Suprapubic skin (tissue), 4 donors: Measurements from ENCODE around the gene FADD. TPM values are rescaled to one million over a fixed set of nuclear protein-coding genes. Genes with fewer than 3 reads are reported as not detected.

ENCODE experiments used
- DNase-seq, 2 donors: peaks; one replicate each; pipeline ENCODE4 v3.0.0-alpha.2; 2019; ENCODE audit warnings: low spot score in 2 of 2
- H3K27ac ChIP-seq: fragments of 200-600 bp; sonication (generic); one replicate; pipeline ENCODE4 v1.5.1; 2019
- H3K27me3 ChIP-seq: fragments of 200-600 bp; sonication (generic); one replicate; pipeline ENCODE4 v1.5.1; 2019
- H3K36me3 ChIP-seq: fragments of 200-600 bp; sonication (generic); one replicate; pipeline ENCODE4 v1.5.1; 2019
- H3K4me1 ChIP-seq: fragments of 200-600 bp; sonication (generic); one replicate; pipeline ENCODE4 v1.5.1; 2019
- H3K4me3 ChIP-seq: fragments of 200-600 bp; sonication (generic); one replicate; pipeline ENCODE4 v1.5.1; 2019; ENCODE audit warnings: mild to moderate bottlenecking
- H3K9me3 ChIP-seq: fragments of 200-600 bp; sonication (generic); one replicate; pipeline ENCODE4 v1.5.1; 2019
- CTCF ChIP-seq, 2 donors: fragments of 200-600 bp in 1 of 2; fragments of 450-650 bp in 1 of 2; sonication (generic) in 1 of 2; IDR thresholded peaks; one replicate each; pipeline ENCODE4 v1.5.1; 2016 to 2019; ENCODE audit warnings: antibody characterized with exemption in 2 of 2, mild to moderate bottlenecking in 1 of 2, moderate library complexity in 1 of 2
- EP300 ChIP-seq: sonication (generic); formaldehyde crosslinking; IDR thresholded peaks from one replicate; pipeline ENCODE4 v1.6.1; 2017; ENCODE audit warnings: antibody characterized with exemption
- POLR2A ChIP-seq, 2 donors: fragments of 450-650 bp; IDR thresholded peaks; one replicate each; pipeline ENCODE4 v1.6.1; 2017; ENCODE audit warnings: antibody characterized with exemption in 2 of 2, mild to moderate bottlenecking in 2 of 2, moderate library complexity in 2 of 2
- POLR2AphosphoS5 ChIP-seq, 3 donors: sonication (generic); formaldehyde crosslinking; IDR thresholded peaks; one replicate each; pipeline ENCODE4 v1.6.1; 2017; ENCODE audit warnings: antibody characterized with exemption in 3 of 3
- WGBS: methylation state at CpG from one replicate; pipeline ENCODE4 v1.1.5; 2018; 5-methylcytosine and 5-hydroxymethylcytosine counted together
- total RNA-seq, 4 donors: library from RNA; depleted of rRNA; stranded (reverse); fragments of >200 nt; gene quantifications; one replicate each; pipeline ENCODE4 v1.1.0, GENCODE V29; 2016

The FADD gene
- total RNA-seq, 4 donors from 2014 or later, result 12.3 to 29.3 (median 18.1) TPM

GRCh38 chr11:70182266-70182665 lies 20.8 kb upstream of the FADD start:
- no peak overlapping the region for H3K27ac ChIP-seq
- no peaks in the 10 kb centered on the region for H3K27me3 ChIP-seq
- no peaks in the 10 kb centered on the region for H3K36me3 ChIP-seq
- no peak overlapping the region for H3K4me3 ChIP-seq
- 92% methylated on average over 18 of the region's 18 CpGs for WGBS
- TF ChIP-seq POLR2A (IDR thresholded peaks at IDR 0.05), result no peak
- no peak for DNase-seq
- H3K9me3 ChIP-seq, result no peaks in the 10 kb centered on the region
- peaks cover 14% of the 10 kb centered on the region for H3K4me1 ChIP-seq

- TF ChIP-seq EP300 (no peak), POLR2AphosphoS5 (IDR thresholded peaks at IDR 0.05) (no peak), POLR2A (IDR thresholded peaks at IDR 0.05) (no peak), CTCF (IDR thresholded peaks at IDR 0.05) (no peak)
- no peak overlapping the region for H3K27ac ChIP-seq
- no peaks in the 10 kb centered on the region for H3K27me3 ChIP-seq
- DNase-seq, result no peak
- no peak overlapping the region for H3K4me3 ChIP-seq
- no peaks in the 10 kb centered on the region for H3K36me3 ChIP-seq
- peaks cover 14% of the 10 kb centered on the region for H3K4me1 ChIP-seq
- H3K9me3 ChIP-seq, result no peaks in the 10 kb centered on the region
- 80% methylated on average over 1 of the region's 1 CpG for WGBS
These were observed 20.1 kb upstream of the FADD start for GRCh38 chr11:70183032-70183431.

GRCh38 chr11:70183483-70184176 lies 19.5 kb upstream of the FADD start:
- Histone ChIP-seq H3K27me3 (no peaks in the 10 kb centered on the region), H3K27ac (no peak overlapping the region), H3K4me3 (no peak overlapping the region), H3K9me3 (no peaks in the 10 kb centered on the region), H3K4me1 (peaks cover 14% of the 10 kb centered on the region), H3K36me3 (no peaks in the 10 kb centered on the region)
- TF ChIP-seq POLR2A (IDR thresholded peaks at IDR 0.05), result no peak
- TF ChIP-seq CTCF (IDR thresholded peaks at IDR 0.05), result no peak
- TF ChIP-seq POLR2AphosphoS5 (IDR thresholded peaks at IDR 0.05), result no peak
- no peak for TF ChIP-seq EP300
- WGBS, result 76% methylated on average over 8 of the region's 11 CpGs
- no peak for DNase-seq

- H3K4me3 ChIP-seq, result no peak overlapping the region
- H3K36me3 ChIP-seq, result no peaks in the 10 kb centered on the region
- no peaks in the 10 kb centered on the region for H3K9me3 ChIP-seq
- DNase-seq, result no peak
- H3K4me1 ChIP-seq, result peaks cover 14% of the 10 kb centered on the region
- WGBS, result 39% methylated on average over 9 of the region's 9 CpGs
- H3K27me3 ChIP-seq, result no peaks in the 10 kb centered on the region
- TF ChIP-seq POLR2A (IDR thresholded peaks at IDR 0.05), result no peak
- TF ChIP-seq CTCF (IDR thresholded peaks at IDR 0.05), result no peak
- TF ChIP-seq EP300, result no peak
- no peak for TF ChIP-seq POLR2AphosphoS5 (IDR thresholded peaks at IDR 0.05)
- H3K27ac ChIP-seq, result no peak overlapping the region
These were observed 18.7 kb upstream of the FADD start for GRCh38 chr11:70184396-70184795.

- H3K36me3 ChIP-seq, result no peaks in the 10 kb centered on the region
- WGBS, result 96% methylated on average over 14 of the region's 28 CpGs
These were observed 17.6 kb upstream of the FADD start for GRCh38 chr11:70185348-70186055.

More at GRCh38 chr11:70185348-70186055, 17.6 kb upstream of the FADD start:
- no peak for DNase-seq
- Histone ChIP-seq H3K9me3 (no peaks in the 10 kb centered on the region), H3K27me3 (no peaks in the 10 kb centered on the region), H3K4me1 (peaks cover 14% of the 10 kb centered on the region), H3K4me3 (no peak overlapping the region), H3K27ac (no peak overlapping the region)
- TF ChIP-seq POLR2A (IDR thresholded peaks at IDR 0.05) (no peak), EP300 (no peak), CTCF (IDR thresholded peaks at IDR 0.05) (no peak), POLR2AphosphoS5 (IDR thresholded peaks at IDR 0.05) (no peak)
